CD4-positive, CD25-positive, alpha-beta regulatory T cell (primary cell): ENCODE data around the gene PRPF40B. TPM values are rescaled to one million over a fixed set of nuclear protein-coding genes. Genes with fewer than 3 reads are reported as not detected.
A peak's percentile ranks its signal among the peaks of the same experiment; 100 is the strongest.

Experiments used
- ATAC-seq, 2 donors: fragments of 150-1000 bp; cut with Tn5 transposase; one replicate each; pipeline ENCODE4 v1.10.0; 2021; ENCODE audit warnings: low read depth in 2 of 2, moderate number of reproducible peaks in 2 of 2, moderate library complexity in 1 of 2
- DNase-seq, 3 donors: peaks; one replicate each; pipeline versions ENCODE4 v3.0.0 to v3.0.0-alpha.2; 2012 to 2022; ENCODE audit warnings: mixed read lengths in 1 of 3
- H3K27ac ChIP-seq: one replicate; pipeline ENCODE4 v1.7.0; 2013; ENCODE audit warnings: mild to moderate bottlenecking, low read length; ENCODE audit not compliant: insufficient read depth, poor library complexity, severe bottlenecking
- H3K27me3 ChIP-seq: one replicate; pipeline ENCODE4 v1.7.0; 2013; ENCODE audit warnings: low read length; ENCODE audit not compliant: control insufficient read depth, insufficient read depth
- H3K36me3 ChIP-seq: one replicate; pipeline ENCODE4 v1.7.0; 2013; ENCODE audit warnings: mild to moderate bottlenecking, low read length, moderate library complexity; ENCODE audit not compliant: control insufficient read depth, insufficient read depth
- H3K4me1 ChIP-seq: 2 replicates; pipeline ENCODE4 v1.7.0; 2013; ENCODE audit warnings: mild to moderate bottlenecking, low read length; ENCODE audit not compliant: insufficient read depth, control insufficient read depth, poor library complexity, severe bottlenecking
- H3K4me3 ChIP-seq: one replicate; pipeline ENCODE4 v1.7.0; 2013; ENCODE audit warnings: low read depth, mild to moderate bottlenecking, low read length, moderate library complexity
- H3K9me3 ChIP-seq, 2 experiments: 1 replicate in 1 of 2; 2 replicates in 1 of 2; pipeline ENCODE4 v1.7.0; 2013; ENCODE audit warnings: low read length in 2 of 2, mild to moderate bottlenecking in 1 of 2, moderate library complexity in 1 of 2; ENCODE audit not compliant: control insufficient read depth in 2 of 2
- H3K27ac Mint-ChIP-seq, 3 donors: one replicate each; pipeline ENCODE4 v1.8.0; 2020 to 2022; ENCODE audit warnings: mild to moderate bottlenecking in 3 of 3, mixed read lengths in 3 of 3, moderate library complexity in 2 of 3
- H3K27me3 Mint-ChIP-seq: one replicate; pipeline ENCODE4 v1.8.0; 2022; ENCODE audit warnings: mild to moderate bottlenecking, mixed read lengths
- H3K36me3 Mint-ChIP-seq: one replicate; pipeline ENCODE4 v1.8.0; 2020; ENCODE audit warnings: mixed read lengths
- H3K4me1 Mint-ChIP-seq, 4 donors: one replicate each; pipeline ENCODE4 v1.8.0; 2020 to 2022; ENCODE audit warnings: mixed read lengths in 4 of 4, mild to moderate bottlenecking in 1 of 4
- H3K4me3 Mint-ChIP-seq, 4 donors: one replicate each; pipeline ENCODE4 v1.8.0; 2020 to 2022; ENCODE audit warnings: mild to moderate bottlenecking in 4 of 4, mixed read lengths in 4 of 4, moderate library complexity in 3 of 4
- H3K9me3 Mint-ChIP-seq, 7 donors: one replicate each; pipeline ENCODE4 v1.8.0; 2020 to 2022; ENCODE audit warnings: mixed read lengths in 7 of 7, mild to moderate bottlenecking in 3 of 7, moderate library complexity in 2 of 7
- polyA plus RNA-seq, 4 donors: library from polyadenylated mRNA; unstranded; fragments of 300-500 nt; fragmentation: Illumina TruSeq; gene quantifications; one replicate each; pipeline ENCODE4 v1.2.3, GENCODE V29; 2021
- total RNA-seq: library from RNA; stranded (reverse); gene quantifications from one replicate; pipeline ENCODE4 v1.2.3, GENCODE V29; 2022

The PRPF40B gene
- total and polyA plus RNA-seq, 5 donors from 2014 or later: 0.78 to 6.3 (median 2.0) TPM

DNA sequence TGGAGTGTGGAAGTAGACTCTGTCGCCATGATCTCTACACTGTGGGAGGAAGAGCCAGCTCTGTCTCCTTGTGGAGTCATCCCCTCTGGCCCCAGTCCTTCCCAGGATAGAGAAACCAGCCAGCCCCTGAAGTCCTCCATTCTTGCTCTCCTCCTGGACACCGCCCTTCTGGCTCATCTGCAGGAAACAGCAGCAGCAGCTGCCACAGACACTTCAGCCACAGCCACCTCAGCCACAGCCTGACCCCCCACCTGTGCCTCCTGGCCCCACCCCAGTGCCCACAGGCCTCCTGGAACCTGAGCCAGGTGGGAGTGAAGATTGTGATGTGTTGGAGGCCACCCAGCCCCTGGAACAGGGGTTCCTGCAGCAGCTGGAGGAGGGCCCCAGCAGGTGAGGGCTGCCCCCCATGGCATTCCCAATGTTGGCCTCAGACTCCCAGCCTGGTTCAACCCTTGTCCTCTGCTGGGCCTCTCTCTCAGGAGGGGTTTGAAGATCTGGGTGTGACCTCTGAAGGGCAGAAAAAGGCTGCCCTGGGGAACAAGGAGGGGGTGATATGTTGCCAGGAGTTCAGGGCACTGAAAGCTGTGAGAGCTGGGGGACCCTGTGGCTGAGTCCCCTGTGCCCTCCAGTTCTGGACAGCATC is 10.5 kb downstream of the PRPF40B start:
- Histone ChIP-seq H3K4me3 (no peak overlapping the region), H3K4me1 (peaks cover 12% of the 10 kb centered on the region), H3K27ac (no peak overlapping the region), H3K36me3 (no peaks in the 10 kb centered on the region), H3K27me3 (no peaks in the 10 kb centered on the region), H3K9me3 (no peaks in the 10 kb centered on the region)
- DNase-seq: no peak
- Mint-ChIP-seq H3K4me3 (no peak overlapping the region), H3K4me1 (peaks cover 0 to 16% (median 14%) of the 10 kb centered on the region in 4 donors), H3K9me3 (no peaks in the 10 kb centered on the region), H3K36me3 (no peaks in the 10 kb centered on the region), H3K27ac (no peak overlapping the region), H3K27me3 (no peaks in the 10 kb centered on the region)
- ATAC-seq: no peak

GRCh38 chr12:49635036-49635435 is 11.7 kb downstream of the PRPF40B start:
- H3K27ac Mint-ChIP-seq: no peak overlapping the region
- no peaks in the 10 kb centered on the region for H3K27me3 Mint-ChIP-seq
- no peaks in the 10 kb centered on the region for H3K9me3 Mint-ChIP-seq
- Histone ChIP-seq H3K4me1 (peaks cover 12% of the 10 kb centered on the region), H3K36me3 (no peaks in the 10 kb centered on the region), H3K27me3 (no peaks in the 10 kb centered on the region), H3K4me3 (no peak overlapping the region), H3K9me3 (no peaks in the 10 kb centered on the region), H3K27ac (no peak overlapping the region)
- DNase-seq (no peak), ATAC-seq (no peak)
- no peak overlapping the region for H3K4me3 Mint-ChIP-seq
- H3K36me3 Mint-ChIP-seq: peaks cover under 1% of the 10 kb centered on the region
- peaks cover 0 to 24% (median 20%) of the 10 kb centered on the region in 4 donors for H3K4me1 Mint-ChIP-seq

GRCh38 chr12:49635656-49636055 is 12.3 kb downstream of the PRPF40B start:
- Histone ChIP-seq H3K36me3 (no peaks in the 10 kb centered on the region), H3K27me3 (no peaks in the 10 kb centered on the region), H3K27ac (no peak overlapping the region), H3K9me3 (no peaks in the 10 kb centered on the region), H3K4me1 (peaks cover 12% of the 10 kb centered on the region), H3K4me3 (no peak overlapping the region)
- H3K4me3 Mint-ChIP-seq: no peak overlapping the region
- peaks cover 4% of the 10 kb centered on the region for H3K36me3 Mint-ChIP-seq
- H3K9me3 Mint-ChIP-seq: no peaks in the 10 kb centered on the region
- no peak for ATAC-seq
- peaks cover 0 to 24% (median 20%) of the 10 kb centered on the region in 4 donors for H3K4me1 Mint-ChIP-seq
- peak overlapping the region in 1 of 3 donors; percentile 75 for H3K27ac Mint-ChIP-seq
- DNase-seq: no peak
- H3K27me3 Mint-ChIP-seq: no peaks in the 10 kb centered on the region

GRCh38 chr12:49636574-49636973 is 13.2 kb downstream of the PRPF40B start:
- Histone ChIP-seq H3K4me1 (peaks cover 12% of the 10 kb centered on the region), H3K36me3 (no peaks in the 10 kb centered on the region), H3K4me3 (no peak overlapping the region), H3K27ac (no peak overlapping the region), H3K9me3 (no peaks in the 10 kb centered on the region), H3K27me3 (no peaks in the 10 kb centered on the region)
- ATAC-seq: no peak
- no peaks in the 10 kb centered on the region for H3K9me3 Mint-ChIP-seq
- peaks cover 4% of the 10 kb centered on the region for H3K36me3 Mint-ChIP-seq
- peaks cover 0 to 24% (median 20%) of the 10 kb centered on the region in 4 donors for H3K4me1 Mint-ChIP-seq
- no peak for DNase-seq
- H3K27ac Mint-ChIP-seq: peak overlapping the region in 1 of 3 donors; percentile 3
- no peaks in the 10 kb centered on the region for H3K27me3 Mint-ChIP-seq
- no peak overlapping the region for H3K4me3 Mint-ChIP-seq

- no peaks in the 10 kb centered on the region for H3K9me3 Mint-ChIP-seq
- H3K36me3 Mint-ChIP-seq: peaks cover 4% of the 10 kb centered on the region
- H3K4me3 Mint-ChIP-seq: no peak overlapping the region
- H3K27ac Mint-ChIP-seq: peak overlapping the region in 2 of 3 donors; percentile 3 to 18
- Histone ChIP-seq H3K4me3 (no peak overlapping the region), H3K9me3 (no peaks in the 10 kb centered on the region), H3K27me3 (no peaks in the 10 kb centered on the region), H3K36me3 (no peaks in the 10 kb centered on the region), H3K27ac (no peak overlapping the region), H3K4me1 (peaks cover 12% of the 10 kb centered on the region)
- peaks cover 0 to 24% (median 20%) of the 10 kb centered on the region in 4 donors for H3K4me1 Mint-ChIP-seq
- no peaks in the 10 kb centered on the region for H3K27me3 Mint-ChIP-seq
- peak; percentile 84 for ATAC-seq
- peak; percentile 36 to 81 (median 56) for DNase-seq
Measured at GRCh38 chr12:49636979-49637755, 13.8 kb downstream of the PRPF40B start.

DNA sequence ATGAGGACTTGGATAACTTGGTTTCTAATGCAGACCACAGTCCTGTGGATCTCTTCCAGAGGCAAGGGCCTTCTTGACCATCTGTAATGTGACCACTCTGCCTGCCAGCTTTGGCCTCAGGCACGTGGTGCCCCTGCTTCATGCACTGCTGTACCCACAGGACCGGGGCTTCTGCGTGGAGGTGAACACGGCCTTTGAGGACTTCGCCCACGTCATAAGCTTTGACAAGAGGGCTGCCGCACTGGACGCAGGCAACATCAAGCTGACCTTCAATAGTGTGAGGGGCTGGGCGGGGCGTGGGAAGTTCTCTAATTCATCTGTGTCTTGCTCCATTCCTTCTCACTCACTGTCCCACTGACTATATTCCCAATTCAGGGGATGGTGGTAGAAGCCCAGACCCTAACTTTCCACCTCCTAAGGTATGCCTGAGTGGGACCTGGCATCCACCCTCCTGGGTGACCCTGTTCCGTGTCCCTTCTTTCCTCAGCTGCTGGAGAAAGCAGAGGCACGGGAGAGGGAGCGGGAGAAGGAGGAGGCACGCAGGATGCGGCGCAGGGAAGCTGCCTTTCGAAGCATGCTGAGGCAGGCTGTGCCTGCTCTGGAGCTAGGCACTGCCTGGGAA is 18.5 kb downstream of the PRPF40B start:
- Histone ChIP-seq H3K27me3 (no peaks in the 10 kb centered on the region), H3K9me3 (no peaks in the 10 kb centered on the region), H3K4me1 (peaks cover 21% of the 10 kb centered on the region), H3K27ac (no peak overlapping the region), H3K4me3 (no peak overlapping the region), H3K36me3 (peaks cover 4% of the 10 kb centered on the region)
- DNase-seq (no peak), ATAC-seq (no peak)
- Mint-ChIP-seq H3K4me3 (no peak overlapping the region), H3K27me3 (no peaks in the 10 kb centered on the region), H3K4me1 (peaks cover 4 to 44% (median 28%) of the 10 kb centered on the region in 4 donors), H3K9me3 (no peaks in the 10 kb centered on the region), H3K27ac (peak overlapping the region in 1 of 3 donors; percentile 77), H3K36me3 (peaks cover 11% of the 10 kb centered on the region)

DNA sequence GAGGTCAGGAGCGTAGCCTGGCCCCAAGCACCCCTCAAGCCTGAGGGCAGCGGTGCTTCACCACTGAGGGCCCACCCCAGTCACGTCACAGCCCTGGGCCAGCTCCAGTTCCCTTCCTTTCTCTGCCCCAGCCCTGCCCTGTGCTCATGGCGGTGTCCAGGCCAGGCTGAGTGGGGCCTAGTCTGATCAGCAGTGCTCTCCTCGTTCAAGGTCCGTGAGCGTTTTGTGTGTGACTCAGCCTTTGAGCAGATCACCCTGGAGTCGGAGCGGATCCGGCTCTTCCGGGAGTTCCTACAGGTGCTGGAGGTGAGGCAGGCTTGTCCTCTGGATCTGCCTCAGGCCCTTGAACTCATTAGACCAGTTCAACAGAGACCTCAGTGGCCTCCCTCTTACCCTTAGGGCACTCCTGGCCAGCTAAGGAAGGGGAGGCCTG is 19.0 kb downstream of the PRPF40B start:
- H3K36me3 ChIP-seq: peaks cover 5% of the 10 kb centered on the region
- DNase-seq (no peak), ATAC-seq (no peak)
- no peaks in the 10 kb centered on the region for H3K9me3 ChIP-seq
- Mint-ChIP-seq H3K9me3 (no peaks in the 10 kb centered on the region), H3K4me1 (peaks cover 4 to 43% (median 23%) of the 10 kb centered on the region in 4 donors), H3K27ac (no peak overlapping the region), H3K4me3 (no peak overlapping the region), H3K36me3 (peaks cover 11% of the 10 kb centered on the region), H3K27me3 (no peaks in the 10 kb centered on the region)
- peaks cover 16% of the 10 kb centered on the region for H3K4me1 ChIP-seq
- H3K4me3 ChIP-seq: no peak overlapping the region
- no peak overlapping the region for H3K27ac ChIP-seq
- no peaks in the 10 kb centered on the region for H3K27me3 ChIP-seq
